ENCODE measurements around the gene TLE6. TPM values are rescaled to one million over a fixed set of nuclear protein-coding genes. Genes with fewer than 3 reads are reported as not detected.

The TLE6 gene
- total RNA-seq, 2 experiments from 2014 or later = 4.4 to 5.4 TPM

DNA sequence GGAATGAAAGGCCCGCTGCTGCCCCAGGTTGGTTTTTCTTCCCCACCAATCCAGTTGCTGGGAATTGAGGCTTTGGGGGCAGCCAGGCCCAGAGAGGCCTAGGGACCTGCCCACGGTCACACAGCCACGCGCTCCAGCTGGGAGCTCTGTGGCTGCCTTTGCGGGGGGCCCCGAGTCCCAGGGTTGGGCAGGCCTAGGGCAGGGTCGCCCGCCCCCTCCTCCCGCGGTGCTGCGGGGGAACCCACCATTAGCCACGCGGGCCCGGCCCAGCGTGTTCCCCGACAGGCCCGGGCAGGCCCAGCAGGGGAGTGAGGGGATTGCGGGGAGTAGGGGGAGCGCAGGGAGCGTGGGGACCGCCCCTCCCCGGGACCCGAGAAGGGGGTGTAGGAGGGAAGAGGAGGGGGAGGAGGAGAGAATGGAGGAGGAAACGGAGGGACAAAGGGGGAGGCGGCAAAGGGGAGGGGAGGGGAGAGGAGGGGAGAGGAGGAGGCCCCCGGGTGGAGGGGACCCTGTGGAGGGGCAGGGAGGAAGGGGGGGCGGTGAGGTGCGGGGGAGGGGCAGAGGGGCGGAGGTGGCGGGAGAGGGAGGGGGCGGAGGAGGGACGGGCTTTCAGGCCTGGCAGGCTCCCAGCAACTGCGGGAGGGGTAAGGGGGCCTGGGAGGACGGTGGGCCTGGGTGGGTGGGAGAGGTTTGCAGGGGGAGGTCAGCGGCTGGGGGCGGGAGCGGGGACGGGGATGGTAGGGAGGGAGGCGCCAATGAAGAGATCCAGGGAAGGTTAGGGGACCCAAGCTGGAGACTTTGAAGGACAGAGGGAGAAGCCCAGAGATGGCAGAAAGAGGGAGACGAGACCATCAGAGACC, 64.6 kb downstream of the TLE6 start:
- Mint-ChIP-seq H3K27me3 (no peaks in the 10 kb centered on the region), H3K4me1 (peaks cover 7% of the 10 kb centered on the region), H3K4me3 (peak overlapping the region; percentile 32), H3K27ac (peak overlapping the region; percentile 30), H3K36me3 (no peaks in the 10 kb centered on the region), H3K9me3 (no peaks in the 10 kb centered on the region)
- ATAC-seq (ENCODE audit: low read depth) (no peak), DNase-seq (no peak)
- POLR2A ChIA-PET = interaction anchor here (1.8 to 2.5 kb wide), 2 partner anchors 11 to 18 kb away, joined by 7 to 15 read pairs; no protein-coding TSS in a partner anchor

DNA sequence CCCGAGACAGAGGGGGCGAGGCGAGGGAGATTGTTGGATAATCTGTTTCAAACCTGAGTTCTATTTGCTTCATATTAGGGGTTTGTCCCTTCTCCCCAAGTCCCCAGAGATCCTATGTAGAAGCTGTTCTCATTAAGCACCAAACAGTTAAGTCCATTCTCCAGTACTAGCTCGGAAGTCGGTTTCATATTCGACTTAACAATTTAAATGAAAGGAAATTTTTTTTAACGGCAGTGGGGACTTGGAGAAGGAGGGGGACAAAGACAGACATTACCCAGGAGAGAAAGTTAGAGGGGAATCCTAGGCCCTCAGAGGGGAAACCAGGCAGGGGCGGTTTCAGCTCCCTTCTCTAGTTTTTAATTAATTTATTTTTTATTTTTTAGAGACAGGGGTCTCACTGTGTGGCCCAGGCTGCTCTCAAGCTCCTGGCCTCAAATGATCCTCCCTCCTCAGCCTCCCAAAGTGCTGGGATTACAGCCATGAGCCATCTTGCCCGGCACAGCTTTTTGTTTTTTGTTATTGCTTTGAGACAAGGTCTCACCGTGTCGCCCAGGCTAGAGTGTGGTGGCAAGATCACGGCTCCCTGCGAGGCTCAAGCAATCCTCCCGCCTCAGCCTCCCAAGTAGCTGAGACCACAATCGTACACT, 65.4 kb downstream of the TLE6 start:
- Mint-ChIP-seq H3K36me3 (no peaks in the 10 kb centered on the region), H3K4me1 (peaks cover 11% of the 10 kb centered on the region), H3K27ac (peak overlapping the region; percentile 30), H3K9me3 (no peaks in the 10 kb centered on the region), H3K4me3 (peak overlapping the region; percentile 32), H3K27me3 (peaks cover 4% of the 10 kb centered on the region)
- ATAC-seq (ENCODE audit: low read depth) (no peak), DNase-seq (no peak)
- POLR2A ChIA-PET = interaction anchor here (1.8 to 2.5 kb wide), 2 partner anchors 10 to 18 kb away, joined by 7 to 15 read pairs; no protein-coding TSS in a partner anchor

Other genes starting within 250 kb of the TLE6 start
- gene SLC39A3, start 237.5 kb upstream of the TLE6 start, total RNA-seq = 10 to 100 TPM; 22.4 to 24.2 TPM
- 10 to 100 TPM; 39.6 to 42.6 TPM for gene SGTA, start 194.3 kb upstream of the TLE6 start, total RNA-seq
- gene THOP1, start 192.1 kb upstream of the TLE6 start, total RNA-seq = 10 to 100 TPM; 73.2 to 78.8 TPM
- gene ZNF554, start 157.7 kb upstream of the TLE6 start, total RNA-seq = 1 to 10 TPM; 3.6 to 5.0 TPM
- 1 to 10 TPM; 4.8 to 5.3 TPM for gene ZNF555, start 136.1 kb upstream of the TLE6 start, total RNA-seq
- gene ZNF556, start 110.2 kb upstream of the TLE6 start, total RNA-seq = not detected
- gene ZNF57, start 76.6 kb upstream of the TLE6 start, total RNA-seq = 1 to 10 TPM; 4.7 to 5.7 TPM
- gene ZNF77, start 32.6 kb upstream of the TLE6 start, total RNA-seq = 1 to 10 TPM; 5.0 to 5.1 TPM
- 1 to 10 TPM; 3.9 to 5.0 TPM for gene TLE2, start 51.7 kb downstream of the TLE6 start, total RNA-seq
- gene TLE5, start 84.9 kb downstream of the TLE6 start, total RNA-seq = 100 to 1,000 TPM; 697 to 718 TPM
- gene GNA11, start 116.8 kb downstream of the TLE6 start, total RNA-seq = under 1 TPM; 0.44 to 0.71 TPM
- 10 to 100 TPM; 17.9 to 19.5 TPM for gene GNA15, start 158.5 kb downstream of the TLE6 start, total RNA-seq
- 100 to 1,000 TPM; 133 to 134 TPM for gene S1PR4, start 201.2 kb downstream of the TLE6 start, total RNA-seq
- gene NCLN, start 208.4 kb downstream of the TLE6 start, total RNA-seq = 10 to 100 TPM; 51.1 to 53.8 TPM
- under 1 TPM in 1 of 2 experiments, not detected in 1; 0.14 TPM for gene CELF5, start 247.1 kb downstream of the TLE6 start, total RNA-seq